ENCODE measurements around the gene BCR.
A peak's percentile ranks its signal among the peaks of the same experiment; 100 is the strongest.

The BCR gene

DNA sequence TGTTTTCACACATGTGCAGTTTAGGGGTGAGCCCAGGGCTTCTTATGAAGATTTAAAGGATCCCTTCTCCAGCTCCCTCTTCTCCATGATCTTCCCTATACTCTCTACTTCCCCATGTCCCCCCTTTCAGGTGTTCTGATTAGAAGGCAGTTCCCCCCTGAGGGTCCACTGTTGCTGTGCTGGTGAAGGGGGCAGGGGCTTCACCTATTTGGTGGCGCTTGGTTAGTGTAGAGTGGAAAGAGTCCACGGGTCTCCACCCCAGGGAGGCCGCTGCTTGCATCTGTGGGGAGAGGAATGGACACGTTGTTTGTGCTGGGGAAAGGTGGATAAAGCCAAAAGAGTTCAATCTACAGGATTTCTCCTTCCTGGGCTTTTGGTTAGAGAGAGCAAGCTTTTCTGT lies 49.3 kb downstream of the BCR start:
- no peak for TF ChIP-seq ZNF274 (IDR thresholded peaks at IDR 0.05; ENCODE audit: low read depth, low read length)
- TF ChIP-seq YY1 (IDR thresholded peaks at IDR 0.05; ENCODE audit: insufficient read depth, insufficient read length), result no peak
- no peak for TF ChIP-seq SUZ12 (IDR thresholded peaks at IDR 0.05; ENCODE audit: extremely low read depth, insufficient read depth, insufficient read length)
- Histone ChIP-seq H3K27me3 (ENCODE audit: insufficient read depth, insufficient read length) (no peaks in the 10 kb centered on the region), H3K9me3 (ENCODE audit: insufficient read depth, low read length) (peaks cover 17% of the 10 kb centered on the region), H3K9ac (ENCODE audit: insufficient read length, low read depth) (peak overlapping the region; percentile 16), H3K4me3 (ENCODE audit: insufficient read length, low read depth) (no peak overlapping the region), H3K36me3 (ENCODE audit: insufficient read depth, insufficient read length, low read length) (peaks cover 7% of the 10 kb centered on the region), H3K4me1 (ENCODE audit: insufficient read depth, insufficient read length) (peaks cover 23% of the 10 kb centered on the region)
- DNase-seq (ENCODE audit: low read depth, low spot score), result no peak

DNA sequence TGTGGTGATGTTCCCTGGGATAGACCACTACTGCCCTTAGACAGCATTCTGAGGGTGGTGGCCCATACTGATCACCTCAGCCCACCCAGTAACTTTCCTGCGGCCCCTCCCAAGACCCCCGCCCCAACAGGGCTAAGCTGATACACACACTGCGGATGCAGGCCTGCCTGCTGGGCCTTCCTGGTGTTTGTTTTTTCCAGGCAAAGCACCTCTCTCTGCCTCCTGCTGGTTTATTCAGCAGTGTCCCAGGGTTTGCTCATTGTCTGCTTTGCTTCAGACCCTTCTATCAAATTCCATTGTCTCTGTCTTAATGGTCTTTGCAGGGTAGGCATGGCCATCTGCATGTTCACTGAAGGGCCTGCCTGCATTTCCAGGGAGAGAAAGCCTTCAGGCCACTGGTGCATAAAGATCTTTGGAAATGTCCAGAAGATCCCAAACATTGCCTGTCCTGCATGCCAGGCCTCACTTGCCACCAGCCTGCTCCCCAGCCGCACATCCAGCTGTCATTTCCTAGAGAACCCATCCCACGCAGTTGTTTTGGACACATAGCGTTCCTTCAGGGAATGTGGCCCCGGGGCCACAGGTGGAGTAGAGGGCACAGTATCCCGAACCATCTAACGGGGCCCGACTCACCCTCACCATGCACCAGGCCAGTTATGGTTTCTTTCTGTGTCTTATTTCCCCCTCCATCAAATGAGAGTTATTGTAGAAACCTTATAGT lies 50.2 kb downstream of the BCR start:
- peaks cover 7% of the 10 kb centered on the region for H3K36me3 ChIP-seq (ENCODE audit: insufficient read depth, insufficient read length, low read length)
- TF ChIP-seq YY1 (IDR thresholded peaks at IDR 0.05; ENCODE audit: insufficient read depth, insufficient read length) (no peak), SUZ12 (IDR thresholded peaks at IDR 0.05; ENCODE audit: extremely low read depth, insufficient read depth, insufficient read length) (no peak), ZNF274 (IDR thresholded peaks at IDR 0.05; ENCODE audit: low read depth, low read length) (no peak)
- DNase-seq (ENCODE audit: low read depth, low spot score), result peak; percentile 64
- peaks cover 23% of the 10 kb centered on the region for H3K4me1 ChIP-seq (ENCODE audit: insufficient read depth, insufficient read length)
- peaks cover 17% of the 10 kb centered on the region for H3K9me3 ChIP-seq (ENCODE audit: insufficient read depth, low read length)
- H3K27me3 ChIP-seq (ENCODE audit: insufficient read depth, insufficient read length), result no peaks in the 10 kb centered on the region
- no peak overlapping the region for H3K9ac ChIP-seq (ENCODE audit: insufficient read length, low read depth)
- H3K4me3 ChIP-seq (ENCODE audit: insufficient read length, low read depth), result no peak overlapping the region

DNA sequence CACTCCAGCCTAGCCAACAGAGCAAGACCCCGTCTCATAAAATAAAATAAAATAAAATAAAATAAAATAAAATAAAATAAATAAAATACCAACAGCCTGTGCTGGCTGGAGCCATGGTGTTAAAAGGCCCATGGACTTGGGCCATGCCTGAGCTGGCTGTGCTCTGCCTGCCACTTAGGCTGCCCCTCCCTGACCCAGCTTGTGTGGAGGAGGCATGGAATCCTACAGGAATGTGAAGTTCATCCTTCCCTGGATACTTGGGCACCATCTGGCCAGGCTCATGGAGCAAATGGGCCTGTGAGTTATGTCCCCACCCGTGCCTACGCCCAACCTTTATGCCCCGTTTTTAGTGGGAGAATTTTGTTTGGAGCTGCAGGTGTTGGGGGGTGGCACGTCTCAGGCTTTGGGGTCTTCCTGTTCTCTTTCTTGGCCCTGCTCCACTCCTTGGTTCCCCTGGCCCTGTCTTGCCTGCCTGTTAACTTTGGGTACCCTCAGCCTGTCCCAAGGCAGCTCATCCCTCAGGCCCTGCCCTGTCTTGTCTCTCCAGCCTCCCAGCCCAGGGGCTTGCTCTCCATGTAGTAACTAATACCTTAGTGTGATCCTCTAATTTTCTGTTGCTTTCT lies 51.3 kb downstream of the BCR start:
- no peaks in the 10 kb centered on the region for H3K27me3 ChIP-seq (ENCODE audit: insufficient read depth, insufficient read length)
- H3K4me1 ChIP-seq (ENCODE audit: insufficient read depth, insufficient read length), result peaks cover 25% of the 10 kb centered on the region
- H3K9me3 ChIP-seq (ENCODE audit: insufficient read depth, low read length), result peaks cover 17% of the 10 kb centered on the region
- peaks cover 14% of the 10 kb centered on the region for H3K36me3 ChIP-seq (ENCODE audit: insufficient read depth, insufficient read length, low read length)
- H3K9ac ChIP-seq (ENCODE audit: insufficient read length, low read depth), result no peak overlapping the region
- TF ChIP-seq ZNF274 (IDR thresholded peaks at IDR 0.05; ENCODE audit: low read depth, low read length) (no peak), YY1 (IDR thresholded peaks at IDR 0.05; ENCODE audit: insufficient read depth, insufficient read length) (no peak)
- H3K4me3 ChIP-seq (ENCODE audit: insufficient read length, low read depth), result no peak overlapping the region
- DNase-seq (ENCODE audit: low read depth, low spot score), result no peak

DNA sequence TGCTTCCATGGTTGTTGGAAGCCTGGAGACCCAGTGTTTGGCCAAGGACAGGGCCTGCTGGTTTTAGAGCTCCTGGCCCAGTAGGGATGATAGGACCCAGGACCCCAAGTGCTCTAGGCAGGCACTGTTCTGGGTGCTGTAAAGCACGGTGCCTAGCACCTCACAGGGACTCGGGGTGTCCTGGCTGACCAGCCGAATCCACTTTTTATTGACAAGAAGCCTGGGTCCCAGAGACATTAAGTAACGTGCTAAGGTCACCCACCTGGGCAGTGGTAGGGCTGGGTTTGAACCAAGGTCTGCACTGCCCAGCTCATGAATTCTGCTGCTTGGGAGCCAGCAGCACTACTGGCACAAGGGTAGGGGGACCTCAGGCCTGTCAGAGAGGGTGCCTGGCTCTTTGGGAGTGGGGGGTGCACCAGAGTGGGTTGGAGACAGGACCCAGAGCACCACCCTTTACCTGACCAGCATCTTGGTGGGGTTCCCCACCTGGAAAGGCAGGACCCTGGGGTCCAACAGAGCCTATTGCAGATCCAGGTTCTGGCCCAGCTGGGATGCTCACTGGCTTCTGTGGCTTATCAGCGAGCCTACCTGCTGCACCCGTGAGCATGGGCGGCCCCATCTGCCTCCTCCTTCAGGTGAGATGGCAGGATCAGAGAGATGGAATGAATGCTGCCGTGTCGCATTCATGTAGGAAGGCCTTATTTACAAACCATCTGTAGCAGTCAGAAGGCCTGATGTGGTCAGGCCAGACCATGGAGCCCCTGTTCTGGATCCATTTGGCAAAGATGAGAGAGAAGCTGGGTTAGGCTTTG lies 52.0 kb downstream of the BCR start:
- Histone ChIP-seq H3K4me3 (ENCODE audit: insufficient read length, low read depth) (no peak overlapping the region), H3K4me1 (ENCODE audit: insufficient read depth, insufficient read length) (peaks cover 31% of the 10 kb centered on the region), H3K9me3 (ENCODE audit: insufficient read depth, low read length) (peaks cover 17% of the 10 kb centered on the region), H3K36me3 (ENCODE audit: insufficient read depth, insufficient read length, low read length) (peaks cover 14% of the 10 kb centered on the region), H3K9ac (ENCODE audit: insufficient read length, low read depth) (no peak overlapping the region), H3K27me3 (ENCODE audit: insufficient read depth, insufficient read length) (no peaks in the 10 kb centered on the region)
- no peak for TF ChIP-seq ZNF274 (IDR thresholded peaks at IDR 0.05; ENCODE audit: low read depth, low read length)
- TF ChIP-seq YY1 (IDR thresholded peaks at IDR 0.05; ENCODE audit: insufficient read depth, insufficient read length), result no peak
- TF ChIP-seq SUZ12 (IDR thresholded peaks at IDR 0.05; ENCODE audit: extremely low read depth, insufficient read depth, insufficient read length), result no peak
- DNase-seq (ENCODE audit: low read depth, low spot score), result no peak

DNA sequence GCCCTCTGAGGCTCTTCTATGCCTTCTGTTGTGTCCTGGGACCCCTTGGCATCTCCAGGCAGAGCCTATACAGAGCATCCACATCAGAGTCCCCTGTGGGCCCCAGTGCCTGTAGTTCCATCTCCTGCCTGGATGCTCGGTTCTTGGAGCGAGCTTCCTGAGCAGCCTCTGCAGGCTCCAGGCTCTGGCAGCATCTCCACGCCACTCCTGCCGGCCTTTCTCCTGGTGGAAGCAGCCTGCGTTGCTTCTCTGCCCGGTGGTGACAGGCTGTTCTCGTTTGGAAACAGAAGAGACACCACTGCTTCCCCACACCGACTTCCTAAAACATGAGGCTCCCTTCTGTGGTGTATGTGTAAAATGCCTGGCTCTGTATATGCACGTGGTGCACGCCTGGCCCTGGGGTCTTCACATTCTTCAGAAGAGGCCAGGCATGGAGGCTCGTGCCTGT lies 52.8 kb downstream of the BCR start:
- peaks cover 14% of the 10 kb centered on the region for H3K36me3 ChIP-seq (ENCODE audit: insufficient read depth, insufficient read length, low read length)
- H3K4me1 ChIP-seq (ENCODE audit: insufficient read depth, insufficient read length), result peaks cover 31% of the 10 kb centered on the region
- no peak for TF ChIP-seq SUZ12 (IDR thresholded peaks at IDR 0.05; ENCODE audit: extremely low read depth, insufficient read depth, insufficient read length)
- H3K27me3 ChIP-seq (ENCODE audit: insufficient read depth, insufficient read length), result no peaks in the 10 kb centered on the region
- no peak overlapping the region for H3K9ac ChIP-seq (ENCODE audit: insufficient read length, low read depth)
- H3K9me3 ChIP-seq (ENCODE audit: insufficient read depth, low read length), result peaks cover 10% of the 10 kb centered on the region
- H3K4me3 ChIP-seq (ENCODE audit: insufficient read length, low read depth), result no peak overlapping the region
- no peak for DNase-seq (ENCODE audit: low read depth, low spot score)

DNA sequence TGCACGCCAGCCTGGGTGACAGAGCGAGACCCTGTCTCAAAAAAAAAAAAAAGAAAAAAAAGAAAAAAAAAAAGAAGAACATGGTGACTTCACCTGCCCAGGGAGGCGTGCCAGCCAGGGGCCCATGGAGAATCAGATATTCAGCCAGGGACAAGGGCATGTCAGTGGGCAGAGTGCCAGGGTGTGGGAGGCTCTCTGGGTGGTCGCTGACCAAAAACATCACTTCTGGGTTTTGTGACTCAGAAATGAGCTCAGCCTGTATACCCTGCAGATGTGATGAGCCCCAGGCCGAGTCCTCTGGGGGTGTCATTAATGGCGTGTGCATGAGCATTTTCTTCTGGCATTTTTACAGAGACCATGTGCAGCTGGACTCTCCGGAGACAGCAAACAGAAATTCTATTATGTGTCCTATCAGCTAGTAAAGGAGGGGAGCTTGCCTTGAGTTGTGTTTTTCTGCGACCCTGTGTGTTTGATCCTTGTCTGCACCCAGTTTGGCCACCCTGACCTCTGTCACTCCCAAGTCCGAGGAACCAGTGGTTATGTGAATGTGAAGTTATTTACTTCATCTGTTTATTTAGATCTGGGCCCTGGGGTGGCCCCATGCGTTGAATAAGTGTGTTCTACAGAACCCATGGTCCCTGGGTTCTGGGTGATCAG lies 53.6 kb downstream of the BCR start:
- DNase-seq (ENCODE audit: low read depth, low spot score), result no peak
- Histone ChIP-seq H3K36me3 (ENCODE audit: insufficient read depth, insufficient read length, low read length) (peaks cover 14% of the 10 kb centered on the region), H3K4me1 (ENCODE audit: insufficient read depth, insufficient read length) (peaks cover 32% of the 10 kb centered on the region), H3K9ac (ENCODE audit: insufficient read length, low read depth) (no peak overlapping the region), H3K4me3 (ENCODE audit: insufficient read length, low read depth) (no peak overlapping the region), H3K9me3 (ENCODE audit: insufficient read depth, low read length) (peaks cover 2% of the 10 kb centered on the region; the same call in 1 of the 2 replicates), H3K27me3 (ENCODE audit: insufficient read depth, insufficient read length) (no peaks in the 10 kb centered on the region)
- TF ChIP-seq YY1 (IDR thresholded peaks at IDR 0.05; ENCODE audit: insufficient read depth, insufficient read length) (no peak), SUZ12 (IDR thresholded peaks at IDR 0.05; ENCODE audit: extremely low read depth, insufficient read depth, insufficient read length) (no peak), ZNF274 (IDR thresholded peaks at IDR 0.05; ENCODE audit: low read depth, low read length) (no peak)

Data from NT2/D1 (cell line).